GM19324 (cell line): ENCODE data around the gene MED8.
A peak's percentile ranks its signal among the peaks of the same experiment; 100 is the strongest.

Experiments used
- ATAC-seq: cut with Tn5 transposase; IDR thresholded peaks from one replicate; pipeline ENCODE4 v1.9.1; 2021; ENCODE audit warnings: mild to moderate bottlenecking, moderate library complexity; ENCODE audit not compliant: unreplicated experiment, low FRiP score

The MED8 gene

DNA sequence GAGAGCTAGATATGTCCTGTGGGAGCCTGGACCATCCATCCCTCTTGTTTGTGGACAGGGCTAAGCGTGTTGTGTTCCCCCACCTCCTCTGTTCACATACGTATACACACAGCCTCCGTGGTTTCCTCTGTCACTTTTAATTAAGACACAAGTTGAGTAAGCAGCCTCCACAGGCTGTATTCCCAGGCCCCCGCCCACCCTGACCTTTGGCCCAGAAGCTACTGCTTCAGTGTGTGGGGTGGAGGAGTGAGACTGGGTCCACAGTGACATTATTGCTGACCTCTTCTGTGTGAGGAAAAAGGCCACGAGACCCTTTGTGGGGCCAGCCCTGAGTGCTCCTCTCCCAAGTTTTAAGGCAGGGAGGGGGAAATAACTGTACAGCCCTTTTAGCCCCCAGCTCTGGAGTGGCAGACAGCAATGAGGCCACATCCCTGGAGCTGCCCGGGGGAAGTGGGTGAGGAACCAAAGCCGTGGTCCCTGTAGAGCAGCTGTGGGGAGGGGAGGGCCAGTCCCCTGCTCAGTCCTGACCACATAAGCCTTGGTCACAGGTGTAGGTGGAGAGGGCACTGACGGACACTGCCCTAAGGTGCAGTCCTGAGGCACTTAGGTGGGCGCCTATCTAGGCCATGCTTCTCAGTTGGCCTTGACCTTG, 26.2 kb downstream of the MED8 start:
- ATAC-seq, result no peak

GRCh38 chr1:43360616-43361015, 29.0 kb downstream of the MED8 start:
- no peak for ATAC-seq

- no peak for ATAC-seq
Observed at GRCh38 chr1:43359696-43360095, 29.9 kb downstream of the MED8 start.

DNA sequence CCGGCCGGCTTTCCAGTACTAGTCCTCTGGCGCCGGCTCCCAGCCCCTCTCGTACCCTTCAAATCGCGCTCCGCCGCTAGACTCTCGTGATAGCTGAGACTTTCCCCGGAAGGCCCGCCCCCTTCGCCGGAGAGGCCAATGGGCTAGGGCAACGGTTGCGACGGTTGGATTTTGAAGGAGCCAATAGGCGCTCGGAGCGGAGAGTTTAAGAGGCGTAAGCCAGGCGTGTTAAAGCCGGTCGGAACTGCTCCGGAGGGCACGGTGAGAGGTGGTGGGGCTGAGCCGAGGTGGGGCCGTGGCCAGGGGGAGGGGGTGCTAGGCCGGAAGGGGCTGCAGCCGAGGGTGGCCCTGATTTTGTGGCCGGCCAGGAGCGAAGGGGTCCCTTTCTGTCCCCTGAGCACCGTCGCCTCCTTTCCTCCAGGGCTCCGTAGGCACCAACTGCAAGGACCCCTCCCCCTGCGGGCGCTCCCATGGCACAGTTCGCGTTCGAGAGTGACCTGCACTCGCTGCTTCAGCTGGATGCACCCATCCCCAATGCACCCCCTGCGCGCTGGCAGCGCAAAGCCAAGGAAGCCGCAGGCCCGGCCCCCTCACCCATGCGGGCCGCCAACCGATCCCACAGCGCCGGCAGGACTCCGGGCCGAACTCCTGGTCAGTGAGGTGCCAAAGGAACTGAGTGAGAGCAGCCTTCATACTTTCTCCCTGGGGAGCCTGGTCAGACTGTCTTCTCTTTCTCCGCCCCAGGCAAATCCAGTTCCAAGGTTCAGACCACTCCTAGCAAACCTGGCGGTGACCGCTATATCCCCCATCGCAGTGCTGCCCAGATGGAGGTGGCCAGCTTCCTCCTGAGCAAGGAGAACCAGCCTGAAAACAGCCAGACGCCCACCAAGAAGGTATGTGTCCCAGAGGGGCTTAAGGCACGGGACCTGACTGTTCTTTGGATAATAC, 30.6 kb downstream of the MED8 start, which contains the start of gene CDC20:
Gene CDC20, plus strand, starts transcription at position 236 of the 948 bp plus-strand sequence. Its CDS starts 235 bp downstream, at position 471.
- ATAC-seq, result peak; percentile 88

- peak; percentile 10 for ATAC-seq
Observed at GRCh38 chr1:43358121-43358745, 31.4 kb downstream of the MED8 start.

DNA sequence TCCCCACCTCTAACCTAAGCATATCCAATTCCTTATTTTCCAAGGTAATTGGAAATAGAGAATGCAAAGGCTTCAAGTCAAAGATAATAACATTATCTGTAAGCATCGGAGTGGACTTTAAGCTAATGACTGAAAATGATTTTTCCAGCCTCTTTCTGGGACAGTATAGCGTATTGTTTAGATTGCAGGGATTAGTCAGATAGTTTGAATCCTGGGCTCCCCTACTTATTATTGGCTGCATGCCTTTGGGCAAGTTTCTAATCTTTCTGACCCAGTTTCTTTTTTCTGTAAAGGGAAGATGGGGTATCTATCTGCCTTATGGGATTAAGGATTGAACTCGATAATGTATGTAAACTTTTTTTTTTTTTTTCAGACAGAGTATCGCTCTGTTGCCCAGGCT, 32.3 kb downstream of the MED8 start:
- ATAC-seq, result no peak

GRCh38 chr1:43354936-43355335, 34.7 kb downstream of the MED8 start:
- no peak for ATAC-seq

DNA sequence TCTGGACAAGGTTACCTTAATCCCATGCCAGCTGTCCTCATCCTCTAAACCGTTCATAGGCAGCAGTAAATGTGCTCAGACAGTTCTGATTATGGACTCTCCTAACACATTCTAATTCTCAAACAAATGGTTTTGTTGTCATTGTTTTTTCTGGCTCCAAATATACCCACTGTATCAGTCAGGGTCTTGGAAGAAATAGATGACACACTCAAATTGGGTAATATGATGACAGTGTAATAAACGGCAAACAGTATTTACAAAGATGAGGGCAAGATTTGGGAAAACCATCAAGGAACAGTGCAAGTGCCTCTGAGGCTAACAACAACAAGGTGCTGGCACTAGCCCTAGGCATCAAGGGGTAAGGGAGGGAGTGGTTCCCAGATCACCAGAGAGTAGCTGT, 35.1 kb downstream of the MED8 start:
- no peak for ATAC-seq

DNA sequence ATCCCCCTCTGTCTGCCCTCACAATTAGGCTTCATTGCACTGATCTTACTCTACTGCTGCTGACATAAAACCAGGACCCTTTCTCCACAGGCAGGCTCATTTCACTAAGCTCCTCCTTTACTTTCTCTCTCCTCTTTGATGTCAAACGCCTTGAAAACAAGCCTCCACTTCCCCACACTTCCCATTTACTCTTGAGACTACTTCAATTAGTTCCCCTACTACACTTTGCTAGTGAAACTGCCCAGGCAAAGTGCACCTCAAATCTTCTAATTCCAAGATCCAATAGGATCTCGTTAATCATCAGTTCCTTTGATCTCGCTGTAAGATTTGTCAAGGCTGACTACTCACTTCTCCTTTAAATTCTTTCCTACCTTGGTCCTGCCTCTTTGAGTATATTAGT, 36.7 kb downstream of the MED8 start:
- ATAC-seq, result no peak

GRCh38 chr1:43352351-43352705, 37.3 kb downstream of the MED8 start:
- ATAC-seq, result no peak

DNA sequence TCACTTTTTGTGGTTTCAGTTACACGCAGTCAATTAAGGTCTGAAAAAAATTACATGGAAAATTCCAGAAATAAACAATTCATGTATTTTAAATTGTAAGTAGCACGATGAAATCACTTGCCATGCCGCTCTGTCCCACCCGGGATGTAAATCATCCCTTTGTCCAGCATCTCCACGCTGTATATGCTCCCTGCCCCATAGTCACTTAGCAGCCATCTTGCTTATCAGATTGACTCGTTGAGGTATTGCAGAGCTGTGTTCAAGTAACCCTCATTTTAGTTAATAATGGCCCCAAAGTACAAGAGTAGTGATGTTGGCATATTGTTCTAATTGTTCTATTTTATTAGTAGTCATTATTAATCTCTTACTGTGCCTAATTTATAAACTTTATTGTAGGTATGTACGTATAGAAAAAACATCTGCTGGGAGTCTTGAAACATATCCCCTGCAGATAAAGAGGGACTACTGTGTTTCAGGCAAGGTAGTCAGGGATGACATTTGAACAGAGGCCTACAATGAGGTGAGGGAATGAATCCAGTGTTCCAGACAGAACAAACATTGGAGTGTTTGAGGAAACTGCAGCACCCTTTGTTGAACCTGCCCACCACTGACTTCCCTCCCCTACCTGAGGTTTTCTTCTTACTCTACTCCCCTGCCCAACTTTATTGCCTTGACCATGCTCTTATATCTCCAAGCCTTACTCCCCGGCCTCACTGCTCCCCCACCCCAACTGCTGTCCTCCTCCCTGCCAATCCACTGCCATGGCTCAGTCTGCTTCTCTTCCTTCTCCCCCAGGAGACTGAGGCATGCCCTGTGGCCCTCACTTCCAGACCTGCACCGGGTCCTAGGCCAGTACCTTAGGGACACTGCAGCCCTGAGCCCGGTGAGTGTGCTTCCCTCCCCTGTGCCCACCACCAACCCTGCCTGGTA, 37.9 kb downstream of the MED8 start:
- ATAC-seq, result no peak

DNA sequence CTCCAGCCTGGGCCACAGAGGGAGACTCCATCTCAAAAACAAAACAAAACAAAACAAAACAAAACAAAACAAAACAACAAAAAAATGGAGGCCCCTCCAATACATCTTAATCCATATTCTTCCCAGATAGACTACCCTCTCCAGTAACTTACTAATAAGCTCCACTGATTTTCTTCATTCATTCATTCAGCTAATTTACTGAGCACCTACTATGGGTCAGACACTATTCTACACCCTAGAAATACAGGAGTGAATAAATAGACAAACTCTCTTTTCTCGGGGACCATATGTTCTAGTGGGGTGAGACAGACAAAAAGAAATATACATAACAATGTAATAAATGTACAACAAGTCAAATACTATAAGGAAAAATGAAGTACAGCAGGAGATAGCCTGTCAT, 38.6 kb downstream of the MED8 start:
- no peak for ATAC-seq

DNA sequence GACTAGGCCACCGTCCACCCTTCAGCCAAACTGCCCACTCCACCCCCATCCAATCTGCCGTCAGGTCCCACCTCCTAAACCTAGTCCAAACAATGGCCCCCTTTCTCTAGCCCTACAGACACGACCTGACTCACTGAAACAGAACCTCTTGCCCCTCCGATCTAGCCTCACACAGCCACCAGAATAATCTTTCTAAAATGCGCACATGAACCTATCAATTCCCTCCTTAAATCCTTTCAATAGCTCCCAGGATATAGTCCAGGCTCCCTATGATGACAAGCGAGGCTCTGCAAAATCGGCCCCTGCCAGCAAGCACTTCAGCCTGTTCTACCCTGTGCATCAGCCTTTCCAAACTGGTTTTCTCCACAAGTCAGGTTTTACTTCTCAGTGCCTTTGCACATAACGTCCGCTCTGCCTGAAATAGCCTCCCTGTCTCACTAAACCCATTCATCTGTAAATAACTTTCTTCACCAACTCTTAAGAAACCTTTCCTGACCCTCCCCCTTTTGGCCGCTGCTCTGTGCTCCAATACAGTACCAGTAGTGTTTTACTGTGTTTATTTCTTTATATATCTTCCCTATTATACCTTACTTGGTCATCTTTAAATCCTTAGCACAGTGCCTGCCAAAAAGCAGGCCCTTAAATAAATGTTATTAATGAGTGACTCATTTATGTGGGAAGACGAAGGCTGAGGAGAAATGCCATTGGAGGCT, 39.9 kb downstream of the MED8 start:
- no peak for ATAC-seq

- peak; percentile 43 for ATAC-seq
Observed at GRCh38 chr1:43348809-43349593, 40.6 kb downstream of the MED8 start.

- no peak for ATAC-seq
Observed at GRCh38 chr1:43348343-43348808, 41.2 kb downstream of the MED8 start.

GRCh38 chr1:43346636-43347035, 43.0 kb downstream of the MED8 start:
- no peak for ATAC-seq

GRCh38 chr1:43345120-43345519, 44.5 kb downstream of the MED8 start:
- no peak for ATAC-seq

- ATAC-seq, result no peak
Observed at GRCh38 chr1:43344267-43344850, 45.2 kb downstream of the MED8 start.
